Keratinocyte (primary cell): ENCODE data around the gene ZNF628.

Experiments
- EZH2 ChIP-seq: IDR thresholded peaks from one replicate; pipeline ENCODE4 v1.6.1; 2012; ENCODE audit warnings: inconsistent platforms, mild to moderate bottlenecking, low read length, moderate library complexity
- TF ChIP-seq, protein P1 (sequence below), 3 experiments: IDR thresholded peaks in 1 of 3; conservative IDR thresholded peaks in 1 of 3; optimal IDR thresholded peaks in 1 of 3; 2 replicates in 2 of 3; 3 replicates in 1 of 3; pipeline versions ENCODE3 to v1.5.1; 2011; ENCODE audit warnings: low read length in 3 of 3, mild to moderate bottlenecking in 3 of 3, moderate library complexity in 2 of 3, control low read depth in 1 of 3, inconsistent platforms in 1 of 3; ENCODE audit not compliant: insufficient read depth in 2 of 3; ENCODE audit errors: extremely low read depth in 1 of 3

DNA sequence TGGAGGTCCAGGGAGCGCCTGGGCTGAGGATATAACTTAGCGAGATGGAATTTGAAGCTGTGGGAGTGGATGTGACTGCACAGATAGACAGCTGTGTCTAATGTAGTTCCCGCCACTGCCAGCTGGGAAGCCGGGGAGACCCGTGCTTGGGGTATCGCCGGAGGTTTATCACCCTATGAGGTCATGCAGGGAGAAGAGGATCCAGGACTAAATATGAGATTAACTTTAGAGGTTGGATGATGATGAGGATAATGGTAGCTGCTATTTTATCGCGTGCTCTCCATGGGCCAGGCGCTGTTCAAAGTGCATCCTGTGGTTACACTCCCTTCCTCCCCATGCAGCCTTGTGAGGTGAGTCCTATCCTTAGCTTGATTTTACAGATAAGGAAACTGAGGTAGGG, 31.7 kb downstream of the ZNF628 start:
- TF ChIP-seq, protein P1, sequence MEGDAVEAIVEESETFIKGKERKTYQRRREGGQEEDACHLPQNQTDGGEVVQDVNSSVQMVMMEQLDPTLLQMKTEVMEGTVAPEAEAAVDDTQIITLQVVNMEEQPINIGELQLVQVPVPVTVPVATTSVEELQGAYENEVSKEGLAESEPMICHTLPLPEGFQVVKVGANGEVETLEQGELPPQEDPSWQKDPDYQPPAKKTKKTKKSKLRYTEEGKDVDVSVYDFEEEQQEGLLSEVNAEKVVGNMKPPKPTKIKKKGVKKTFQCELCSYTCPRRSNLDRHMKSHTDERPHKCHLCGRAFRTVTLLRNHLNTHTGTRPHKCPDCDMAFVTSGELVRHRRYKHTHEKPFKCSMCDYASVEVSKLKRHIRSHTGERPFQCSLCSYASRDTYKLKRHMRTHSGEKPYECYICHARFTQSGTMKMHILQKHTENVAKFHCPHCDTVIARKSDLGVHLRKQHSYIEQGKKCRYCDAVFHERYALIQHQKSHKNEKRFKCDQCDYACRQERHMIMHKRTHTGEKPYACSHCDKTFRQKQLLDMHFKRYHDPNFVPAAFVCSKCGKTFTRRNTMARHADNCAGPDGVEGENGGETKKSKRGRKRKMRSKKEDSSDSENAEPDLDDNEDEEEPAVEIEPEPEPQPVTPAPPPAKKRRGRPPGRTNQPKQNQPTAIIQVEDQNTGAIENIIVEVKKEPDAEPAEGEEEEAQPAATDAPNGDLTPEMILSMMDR (optimal IDR thresholded peaks at IDR 0.05 in 1 of 3, IDR thresholded peaks at IDR 0.05 in 1 of 3, conservative IDR thresholded peaks at IDR 0.05 in 1 of 3; ENCODE audit: extremely low read depth in 1 of 3, insufficient read depth in 2 of 3, low read length in 3 of 3) = no peak
- TF ChIP-seq EZH2 = no peak
